GM12891 (cell line): Measurements from ENCODE around the gene ARMC12.

Experiments used
- PAX5 ChIP-seq: IDR thresholded peaks from 2 replicates; pipeline ENCODE4 v1.6.1; 2011; ENCODE audit warnings: low read length, moderate library complexity, mild to moderate bottlenecking; ENCODE audit not compliant: insufficient read depth, severe bottlenecking
- POLR2A ChIP-seq: IDR thresholded peaks from 2 replicates; pipeline ENCODE4 v1.6.1; 2011; ENCODE audit warnings: low read depth, low read length, control low read depth
- POLR2AphosphoS5 ChIP-seq: IDR thresholded peaks from 2 replicates; pipeline ENCODE4 v1.6.1; 2011; ENCODE audit warnings: low read depth, low read length, control low read depth
- POU2F2 ChIP-seq: IDR thresholded peaks from 2 replicates; pipeline ENCODE4 v1.6.1; 2011; ENCODE audit warnings: low read depth, mild to moderate bottlenecking, control low read depth, low read length, moderate library complexity
- SPI1 ChIP-seq: IDR thresholded peaks from 2 replicates; pipeline ENCODE4 v1.6.1; 2011; ENCODE audit warnings: low read depth, low read length, control low read depth
- TAF1 ChIP-seq: IDR thresholded peaks from 2 replicates; pipeline ENCODE4 v1.6.1; 2011; ENCODE audit warnings: low read depth, low read length, control low read depth

DNA sequence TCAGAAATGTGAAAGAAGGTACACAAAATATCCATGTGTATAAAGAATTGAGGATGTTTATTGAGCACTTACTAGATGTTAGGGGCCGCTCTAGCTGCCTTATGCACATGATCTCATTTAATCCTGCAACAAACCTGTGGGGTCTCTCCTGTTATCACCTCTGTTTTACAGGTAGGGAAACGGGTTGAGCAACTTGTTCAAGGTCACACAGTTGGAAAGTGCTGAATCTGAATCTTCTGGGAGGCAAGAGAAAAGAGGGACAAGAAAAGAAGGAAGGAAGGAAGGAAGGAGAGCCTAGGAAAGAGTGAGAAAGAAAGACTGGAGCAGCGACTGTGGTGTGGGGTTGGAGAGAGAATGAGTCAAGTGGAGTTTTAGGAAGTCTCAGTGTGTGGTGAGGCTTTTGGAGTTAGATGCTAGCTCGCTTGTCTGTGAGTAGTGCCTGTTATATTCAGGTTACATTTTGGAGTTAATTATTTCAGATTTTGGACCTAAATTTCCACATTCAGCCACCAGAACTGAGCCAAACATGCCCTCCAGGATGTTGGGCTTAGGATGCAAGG, 51.7 kb downstream of the ARMC12 start:
- TF ChIP-seq POLR2AphosphoS5 (no peak), POLR2A (no peak), SPI1 (no peak), TAF1 (no peak), PAX5 (no peak), POU2F2 (no peak)
